Activated T-cell treated with anti-CD3 and anti-CD28 coated beads, Interleukin-2, amount 50 U/mL, for 48 hours (primary cell): ENCODE results near the gene PTGES.
A peak's percentile ranks its signal among the peaks of the same experiment; 100 is the strongest.
"Not testable (repeated sequence)": the region's sequence is repeated elsewhere in the genome, so short reads cannot be mapped to it uniquely, and the experiment has no call there.

Experiments
- DNase-seq, 2 experiments: peaks; one replicate each; pipeline ENCODE4 v3.0.0-alpha.2; 2020

PTGES gene

GRCh38 chr9:129752900-129753729 lies at the start of gene PTGES:
TSS of gene PTGES (minus strand) at chr9:129753042. CDS start at chr9:129753012, 30 bp downstream.
- DNase-seq = peak; percentile 50 to 68

- DNase-seq = no peak
Measured at GRCh38 chr9:129801504-129801903, 48.7 kb upstream of the PTGES start.

GRCh38 chr9:129798973-129799372 lies 46.1 kb upstream of the PTGES start:
- DNase-seq = no peak

- DNase-seq = not testable (repeated sequence)
Measured at GRCh38 chr9:129796029-129796428, 43.2 kb upstream of the PTGES start.

GRCh38 chr9:129794549-129794948 lies 41.7 kb upstream of the PTGES start:
- no peak for DNase-seq

- no peak for DNase-seq
Measured at GRCh38 chr9:129786481-129786880, 33.6 kb upstream of the PTGES start.

GRCh38 chr9:129785866-129786265 lies 33.0 kb upstream of the PTGES start:
- DNase-seq = no peak

- DNase-seq = not testable (repeated sequence)
Measured at GRCh38 chr9:129784970-129785369, 32.1 kb upstream of the PTGES start.

GRCh38 chr9:129783516-129784361 lies 30.9 kb upstream of the PTGES start:
- DNase-seq = peak; percentile 83 to 84

- no peak for DNase-seq
Measured at GRCh38 chr9:129781981-129782380, 29.1 kb upstream of the PTGES start.

- DNase-seq = no peak
Measured at GRCh38 chr9:129781131-129781530, 28.3 kb upstream of the PTGES start.

- no peak for DNase-seq
Measured at GRCh38 chr9:129779560-129780190, 26.8 kb upstream of the PTGES start.

GRCh38 chr9:129778469-129778868 lies 25.6 kb upstream of the PTGES start:
- DNase-seq = no peak

- no peak for DNase-seq
Measured at GRCh38 chr9:129777769-129778130, 24.9 kb upstream of the PTGES start.

GRCh38 chr9:129776938-129777768 lies 24.3 kb upstream of the PTGES start:
- DNase-seq = peak; percentile 68 to 72

GRCh38 chr9:129776566-129776937 lies 23.7 kb upstream of the PTGES start:
- DNase-seq = no peak

- not testable (repeated sequence) for DNase-seq
Measured at GRCh38 chr9:129776096-129776495, 23.3 kb upstream of the PTGES start.

- no peak for DNase-seq
Measured at GRCh38 chr9:129775448-129775798, 22.6 kb upstream of the PTGES start.

- DNase-seq = no peak
Measured at GRCh38 chr9:129774791-129775447, 22.1 kb upstream of the PTGES start.

- no peak for DNase-seq
Measured at GRCh38 chr9:129773262-129774048, 20.6 kb upstream of the PTGES start.

GRCh38 chr9:129770741-129771140 lies 17.9 kb upstream of the PTGES start:
- no peak for DNase-seq
